ENCODE results near the gene TIGAR. TPM values are rescaled to one million over a fixed set of nuclear protein-coding genes. Genes with fewer than 3 reads are reported as not detected.

Gene TIGAR
- total RNA-seq, 1 experiment from 2014 or later, result 42.7 TPM

DNA sequence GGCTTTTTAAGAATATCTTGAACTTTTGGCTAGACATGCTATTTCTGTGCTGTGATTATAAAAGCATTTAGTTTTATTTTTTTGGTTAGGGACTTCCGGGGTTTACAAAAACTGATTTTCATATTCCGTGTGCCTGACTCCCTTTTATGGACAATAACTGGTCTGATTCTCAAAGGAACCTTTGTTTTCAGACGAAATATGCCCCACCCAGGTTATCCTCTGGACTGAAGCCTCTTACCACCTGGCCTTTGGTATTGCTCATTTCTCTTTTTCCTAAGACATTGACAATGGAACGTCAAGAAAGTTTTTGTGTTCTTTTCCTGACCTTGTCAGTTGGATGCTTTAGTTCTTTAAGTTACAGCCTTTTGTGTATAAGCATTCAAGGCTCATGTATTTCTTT, 10.8 kb downstream of the TIGAR start:
- BruUV-seq (replicated peaks), result no TSS peak
- POLR2A ChIA-PET, result no interaction called here
- no peaks in the 10 kb centered on the region for H3K27me3 Mint-ChIP-seq (ENCODE audit: insufficient read depth, unreplicated experiment)

DNA sequence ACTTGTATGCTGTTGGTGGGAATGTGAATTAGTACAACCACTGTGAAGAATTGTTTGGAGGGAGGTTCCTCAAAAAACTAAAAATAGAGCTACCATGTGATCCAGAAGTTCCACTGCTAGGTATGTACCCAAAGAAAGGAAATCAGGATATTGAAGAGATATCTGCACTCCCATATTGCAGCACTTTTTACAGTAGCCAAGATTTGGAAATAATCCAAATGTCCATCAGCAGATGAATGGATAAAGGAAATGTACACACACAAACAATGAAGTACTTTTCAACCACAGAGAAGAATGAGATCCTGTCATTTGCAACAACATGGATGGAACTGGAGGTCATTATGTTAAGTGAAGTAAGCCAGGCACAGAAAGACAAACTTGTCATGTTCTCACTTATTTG, 25.9 kb downstream of the TIGAR start:
- DNase-seq, result no peak
- BruUV-seq (replicated peaks), result no TSS peak
- Histone ChIP-seq H3K4me3 (ENCODE audit: low read depth, low read length) (no peak overlapping the region), H3K27me3 (replicated peaks; ENCODE audit: control insufficient read depth, insufficient read depth, low read length) (no peaks in the 10 kb centered on the region), H3K36me3 (ENCODE audit: control insufficient read depth, insufficient read depth, low read length) (no peaks in the 10 kb centered on the region), H3K4me1 (no peaks in the 10 kb centered on the region), H3K9me3 (no peaks in the 10 kb centered on the region)
- intact Hi-C loops (cut with micrococcal nuclease; ENCODE audit: unreplicated experiment), result no loop called here
- TF ChIP-seq, protein P1, sequence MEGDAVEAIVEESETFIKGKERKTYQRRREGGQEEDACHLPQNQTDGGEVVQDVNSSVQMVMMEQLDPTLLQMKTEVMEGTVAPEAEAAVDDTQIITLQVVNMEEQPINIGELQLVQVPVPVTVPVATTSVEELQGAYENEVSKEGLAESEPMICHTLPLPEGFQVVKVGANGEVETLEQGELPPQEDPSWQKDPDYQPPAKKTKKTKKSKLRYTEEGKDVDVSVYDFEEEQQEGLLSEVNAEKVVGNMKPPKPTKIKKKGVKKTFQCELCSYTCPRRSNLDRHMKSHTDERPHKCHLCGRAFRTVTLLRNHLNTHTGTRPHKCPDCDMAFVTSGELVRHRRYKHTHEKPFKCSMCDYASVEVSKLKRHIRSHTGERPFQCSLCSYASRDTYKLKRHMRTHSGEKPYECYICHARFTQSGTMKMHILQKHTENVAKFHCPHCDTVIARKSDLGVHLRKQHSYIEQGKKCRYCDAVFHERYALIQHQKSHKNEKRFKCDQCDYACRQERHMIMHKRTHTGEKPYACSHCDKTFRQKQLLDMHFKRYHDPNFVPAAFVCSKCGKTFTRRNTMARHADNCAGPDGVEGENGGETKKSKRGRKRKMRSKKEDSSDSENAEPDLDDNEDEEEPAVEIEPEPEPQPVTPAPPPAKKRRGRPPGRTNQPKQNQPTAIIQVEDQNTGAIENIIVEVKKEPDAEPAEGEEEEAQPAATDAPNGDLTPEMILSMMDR (IDR thresholded peaks at IDR 0.05; ENCODE audit: insufficient read depth in 1 of 2, low read depth in 1 of 2, low read length in 1 of 2, severe bottlenecking in 1 of 2, unreplicated experiment in 1 of 2), result no peak
- H3K9me3 Mint-ChIP-seq (ENCODE audit: unreplicated experiment), result peaks cover 19% of the 10 kb centered on the region
- H3K27ac Mint-ChIP-seq (ENCODE audit: unreplicated experiment), result no peak overlapping the region
- ChIA-PET CTCF (no interaction called here), POLR2A (no interaction called here)
- H3K4me1 Mint-ChIP-seq (ENCODE audit: low read depth, unreplicated experiment), result no peaks in the 10 kb centered on the region
- no peaks in the 10 kb centered on the region for H3K27me3 Mint-ChIP-seq (ENCODE audit: insufficient read depth, unreplicated experiment)
- H3K4me3 Mint-ChIP-seq (ENCODE audit: unreplicated experiment), result no peak overlapping the region
- H3K36me3 Mint-ChIP-seq (ENCODE audit: insufficient read depth, unreplicated experiment), result peaks cover 77% of the 10 kb centered on the region

More for the DNA sequence above, 10.8 kb downstream of the TIGAR start:
- H3K27me3 ChIP-seq (replicated peaks; ENCODE audit: control insufficient read depth, insufficient read depth, low read length), result no peaks in the 10 kb centered on the region
- no peak for DNase-seq
- intact Hi-C loops (cut with micrococcal nuclease; ENCODE audit: unreplicated experiment), result no loop called here
- no peak overlapping the region for H3K4me3 ChIP-seq (ENCODE audit: low read depth, low read length)
- H3K27ac Mint-ChIP-seq (ENCODE audit: unreplicated experiment), result no peak overlapping the region
- TF ChIP-seq, protein P1 (IDR thresholded peaks at IDR 0.05; ENCODE audit: insufficient read depth in 1 of 2, low read depth in 1 of 2, low read length in 1 of 2, severe bottlenecking in 1 of 2, unreplicated experiment in 1 of 2), result no peak
- no peaks in the 10 kb centered on the region for H3K36me3 ChIP-seq (ENCODE audit: control insufficient read depth, insufficient read depth, low read length)
- H3K36me3 Mint-ChIP-seq (ENCODE audit: insufficient read depth, unreplicated experiment), result peaks cover 55% of the 10 kb centered on the region
- H3K4me1 ChIP-seq, result no peaks in the 10 kb centered on the region
- peaks cover 13% of the 10 kb centered on the region for H3K4me1 Mint-ChIP-seq (ENCODE audit: low read depth, unreplicated experiment)
- CTCF ChIA-PET, result no interaction called here
- H3K4me3 Mint-ChIP-seq (ENCODE audit: unreplicated experiment), result no peak overlapping the region
- H3K9me3 Mint-ChIP-seq (ENCODE audit: unreplicated experiment), result peaks cover 10% of the 10 kb centered on the region
- no peaks in the 10 kb centered on the region for H3K9me3 ChIP-seq

DNA sequence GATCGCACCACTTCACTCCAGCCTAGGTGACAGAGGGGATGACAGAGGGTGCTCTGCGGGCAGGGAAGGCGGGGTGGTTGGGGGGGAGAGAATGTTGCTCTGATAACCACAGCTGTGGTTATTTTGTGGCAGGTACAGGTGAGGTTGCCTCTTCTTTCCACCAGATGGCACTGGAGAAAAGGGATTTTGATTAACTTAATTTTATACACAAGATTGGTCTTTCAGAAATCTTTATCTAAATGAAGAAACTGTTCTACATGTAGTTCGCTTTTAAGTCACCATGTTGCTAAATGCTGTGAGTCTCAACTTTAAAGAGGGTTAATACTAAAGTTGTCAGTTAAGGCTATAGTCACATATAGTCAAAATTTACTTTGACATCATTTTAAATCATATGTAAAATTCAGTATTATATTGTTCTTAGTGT, 32.8 kb downstream of the TIGAR start:
- no peaks in the 10 kb centered on the region for H3K27me3 ChIP-seq (replicated peaks; ENCODE audit: control insufficient read depth, insufficient read depth, low read length)
- no peak overlapping the region for H3K27ac Mint-ChIP-seq (ENCODE audit: unreplicated experiment)
- no peaks in the 10 kb centered on the region for H3K36me3 ChIP-seq (ENCODE audit: control insufficient read depth, insufficient read depth, low read length)
- POLR2A ChIA-PET, result no interaction called here
- TF ChIP-seq, protein P1 (IDR thresholded peaks at IDR 0.05; ENCODE audit: insufficient read depth in 1 of 2, low read depth in 1 of 2, low read length in 1 of 2, severe bottlenecking in 1 of 2, unreplicated experiment in 1 of 2), result peak; percentile 57 to 67
- BruUV-seq (replicated peaks), result no TSS peak
- CTCF ChIA-PET, result interaction anchor here (0.6 to 1.0 kb wide), 4 partner anchors 19 to 176 kb away, joined by 3 to 5 read pairs (median 4); no protein-coding TSS in a partner anchor
- H3K36me3 Mint-ChIP-seq (ENCODE audit: insufficient read depth, unreplicated experiment), result peaks cover 54% of the 10 kb centered on the region
- no peaks in the 10 kb centered on the region for H3K4me1 Mint-ChIP-seq (ENCODE audit: low read depth, unreplicated experiment)
- H3K4me3 Mint-ChIP-seq (ENCODE audit: unreplicated experiment), result no peak overlapping the region
- H3K27me3 Mint-ChIP-seq (ENCODE audit: insufficient read depth, unreplicated experiment), result no peaks in the 10 kb centered on the region
- H3K4me3 ChIP-seq (ENCODE audit: low read depth, low read length), result no peak overlapping the region
- peak in 1 of 2 experiments; percentile 27 for DNase-seq
- H3K9me3 ChIP-seq, result no peaks in the 10 kb centered on the region
- intact Hi-C loops (cut with micrococcal nuclease; ENCODE audit: unreplicated experiment), result loop anchor here (1.0 to 5.0 kb wide), 2 partner anchors 46 to 174 kb away; no protein-coding TSS in a partner anchor
- no peaks in the 10 kb centered on the region for H3K4me1 ChIP-seq
- peaks cover 6% of the 10 kb centered on the region for H3K9me3 Mint-ChIP-seq (ENCODE audit: unreplicated experiment)

All from Caco-2 (cell line).